HG03565 (cell line): Measurements from ENCODE around the gene SCGB1A1.
A peak's percentile ranks its signal among the peaks of the same experiment; 100 is the strongest.

ENCODE experiments used
- ATAC-seq: cut with Tn5 transposase; IDR thresholded peaks from one replicate; pipeline ENCODE4 v1.9.1; 2021; ENCODE audit warnings: mild to moderate bottlenecking, moderate library complexity; ENCODE audit not compliant: unreplicated experiment

SCGB1A1 gene

GRCh38 chr11:62420882-62421281 lies 2.0 kb downstream of the SCGB1A1 start:
- ATAC-seq, result no peak

GRCh38 chr11:62421996-62422395 lies 3.2 kb downstream of the SCGB1A1 start:
- ATAC-seq, result no peak

GRCh38 chr11:62423012-62423411 lies 4.2 kb downstream of the SCGB1A1 start:
- no peak for ATAC-seq

GRCh38 chr11:62427630-62428233 lies 8.9 kb downstream of the SCGB1A1 start:
- peak; percentile 53 for ATAC-seq

GRCh38 chr11:62428871-62429560 lies 10.2 kb downstream of the SCGB1A1 start:
- ATAC-seq, result no peak

- ATAC-seq, result no peak
These were observed 11.6 kb downstream of the SCGB1A1 start for GRCh38 chr11:62430425-62430824.

GRCh38 chr11:62431171-62431901 lies 12.5 kb downstream of the SCGB1A1 start:
- no peak for ATAC-seq

GRCh38 chr11:62432695-62433094 lies 13.9 kb downstream of the SCGB1A1 start:
- no peak for ATAC-seq

- ATAC-seq, result no peak
These were observed 14.5 kb downstream of the SCGB1A1 start for GRCh38 chr11:62433141-62433903.

GRCh38 chr11:62433904-62434276 lies 15.1 kb downstream of the SCGB1A1 start:
- ATAC-seq, result no peak

GRCh38 chr11:62435846-62436660 lies 17.2 kb downstream of the SCGB1A1 start:
- ATAC-seq, result no peak

GRCh38 chr11:62437616-62438015 lies 18.8 kb downstream of the SCGB1A1 start:
- no peak for ATAC-seq

GRCh38 chr11:62438641-62439040 lies 19.8 kb downstream of the SCGB1A1 start:
- no peak for ATAC-seq

- no peak for ATAC-seq
These were observed 21.2 kb downstream of the SCGB1A1 start for GRCh38 chr11:62439785-62440602.

- ATAC-seq, result no peak
These were observed 24.8 kb downstream of the SCGB1A1 start for GRCh38 chr11:62443390-62444235.

GRCh38 chr11:62444236-62444833 lies 25.5 kb downstream of the SCGB1A1 start:
- no peak for ATAC-seq

GRCh38 chr11:62444835-62445234 lies 26.0 kb downstream of the SCGB1A1 start:
- no peak for ATAC-seq

GRCh38 chr11:62445314-62445740 lies 26.5 kb downstream of the SCGB1A1 start:
- no peak for ATAC-seq
